Measurements from ENCODE around the gene PARD3B. TPM values are rescaled to one million over a fixed set of nuclear protein-coding genes. Genes with fewer than 3 reads are reported as not detected.

The PARD3B gene
- total RNA-seq, 1 experiment from 2014 or later: 2.0 TPM

DNA sequence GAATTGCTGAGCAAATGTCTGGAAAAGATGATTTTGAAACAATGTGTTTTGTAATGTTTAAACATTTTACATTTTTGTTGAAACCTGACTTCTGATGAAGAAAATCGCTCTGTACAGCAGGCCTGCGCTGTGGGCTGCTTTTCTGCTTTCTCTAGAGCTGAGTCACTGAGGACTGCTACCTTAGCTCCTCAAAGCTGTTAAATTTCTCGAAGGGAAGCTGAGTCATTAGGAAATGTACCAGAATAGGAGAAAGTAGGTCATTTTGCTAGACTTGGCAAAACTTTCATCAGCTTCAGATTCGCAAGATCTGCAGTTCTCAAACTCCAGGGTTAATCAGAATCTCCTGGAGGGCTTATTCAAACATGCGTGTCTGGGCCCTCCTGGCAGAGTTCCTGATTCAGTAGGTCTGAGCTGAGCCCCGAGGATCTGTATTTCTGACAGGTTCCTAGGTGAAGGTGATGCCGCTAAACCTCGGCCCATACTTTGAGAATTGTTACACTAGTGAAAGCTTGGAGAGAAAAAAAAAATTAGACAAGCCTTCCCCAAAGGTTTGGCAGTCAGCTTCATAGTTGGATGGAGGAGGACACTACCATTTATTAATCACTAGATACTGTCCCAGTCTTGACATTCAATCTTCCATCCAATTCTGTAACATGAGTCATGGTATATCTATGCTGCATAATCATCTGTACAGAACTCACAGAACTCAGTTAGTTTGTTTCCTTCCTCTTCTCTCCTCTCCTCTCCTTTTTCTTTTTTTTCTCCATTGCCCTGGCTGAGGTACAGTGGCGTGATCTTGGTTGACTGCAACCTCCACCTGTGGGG lies 297.6 kb downstream of the PARD3B start:
- POLR2A ChIA-PET: no interaction called here
- H3K4me2 ChIP-seq (ENCODE audit: low read length): no peak overlapping the region

More for the DNA sequence above, 297.6 kb downstream of the PARD3B start:
- Histone ChIP-seq H3K79me2 (ENCODE audit: insufficient read depth, low read length) (no peaks in the 10 kb centered on the region), H3K27me3 (ENCODE audit: insufficient read depth, low read length) (no peaks in the 10 kb centered on the region), H3K36me3 (ENCODE audit: control insufficient read depth in 1 of 2, insufficient read depth in 2 of 2, low read length in 2 of 2) (no peaks in the 10 kb centered on the region), H2AFZ (ENCODE audit: low read depth, low read length, poor library complexity, severe bottlenecking) (no peak overlapping the region), H3K9me2 (ENCODE audit: insufficient read depth) (no peaks in the 10 kb centered on the region), H3K9ac (ENCODE audit: low read length) (no peak overlapping the region), H3K4me3 (replicated peaks in 1 of 2; ENCODE audit: low read depth in 1 of 2, low read length in 2 of 2) (no peak overlapping the region), H3K4me1 (ENCODE audit: control insufficient read depth in 1 of 2, insufficient read depth in 2 of 2, low read length in 2 of 2) (no peaks in the 10 kb centered on the region), H3K27ac (ENCODE audit: low read depth, low read length) (no peak overlapping the region), H3K9me3 (ENCODE audit: control insufficient read depth in 1 of 2, insufficient read depth in 1 of 2, low read depth in 1 of 2, low read length in 2 of 2) (no peaks in the 10 kb centered on the region), H4K20me1 (ENCODE audit: insufficient read depth) (no peaks in the 10 kb centered on the region)
- DNase-seq (ENCODE audit: low read depth, low spot score) (no peak), ATAC-seq (no peak)
- ChIA-PET RAD21 (ENCODE audit: low non-redundant PET in 1 of 2, low total read pairs in 2 of 2, uncharacterized antibody in 2 of 2, unreplicated experiment in 2 of 2) (no interaction called here), CTCF (no interaction called here)
- TF ChIP-seq CBX3 (IDR thresholded peaks at IDR 0.05; ENCODE audit: low read depth): no peak
- TF ChIP-seq SIN3A (IDR thresholded peaks at IDR 0.05; ENCODE audit: low read depth): no peak
- no peak for TF ChIP-seq CEBPB (IDR thresholded peaks at IDR 0.05; ENCODE audit: low read depth)
- no peak for TF ChIP-seq POLR2AphosphoS5 (IDR thresholded peaks at IDR 0.05; ENCODE audit: low read depth, low read length)
- no peak for TF ChIP-seq ZNF274 (IDR thresholded peaks at IDR 0.05; ENCODE audit: low read depth, low read length)
- TF ChIP-seq, protein P1, sequence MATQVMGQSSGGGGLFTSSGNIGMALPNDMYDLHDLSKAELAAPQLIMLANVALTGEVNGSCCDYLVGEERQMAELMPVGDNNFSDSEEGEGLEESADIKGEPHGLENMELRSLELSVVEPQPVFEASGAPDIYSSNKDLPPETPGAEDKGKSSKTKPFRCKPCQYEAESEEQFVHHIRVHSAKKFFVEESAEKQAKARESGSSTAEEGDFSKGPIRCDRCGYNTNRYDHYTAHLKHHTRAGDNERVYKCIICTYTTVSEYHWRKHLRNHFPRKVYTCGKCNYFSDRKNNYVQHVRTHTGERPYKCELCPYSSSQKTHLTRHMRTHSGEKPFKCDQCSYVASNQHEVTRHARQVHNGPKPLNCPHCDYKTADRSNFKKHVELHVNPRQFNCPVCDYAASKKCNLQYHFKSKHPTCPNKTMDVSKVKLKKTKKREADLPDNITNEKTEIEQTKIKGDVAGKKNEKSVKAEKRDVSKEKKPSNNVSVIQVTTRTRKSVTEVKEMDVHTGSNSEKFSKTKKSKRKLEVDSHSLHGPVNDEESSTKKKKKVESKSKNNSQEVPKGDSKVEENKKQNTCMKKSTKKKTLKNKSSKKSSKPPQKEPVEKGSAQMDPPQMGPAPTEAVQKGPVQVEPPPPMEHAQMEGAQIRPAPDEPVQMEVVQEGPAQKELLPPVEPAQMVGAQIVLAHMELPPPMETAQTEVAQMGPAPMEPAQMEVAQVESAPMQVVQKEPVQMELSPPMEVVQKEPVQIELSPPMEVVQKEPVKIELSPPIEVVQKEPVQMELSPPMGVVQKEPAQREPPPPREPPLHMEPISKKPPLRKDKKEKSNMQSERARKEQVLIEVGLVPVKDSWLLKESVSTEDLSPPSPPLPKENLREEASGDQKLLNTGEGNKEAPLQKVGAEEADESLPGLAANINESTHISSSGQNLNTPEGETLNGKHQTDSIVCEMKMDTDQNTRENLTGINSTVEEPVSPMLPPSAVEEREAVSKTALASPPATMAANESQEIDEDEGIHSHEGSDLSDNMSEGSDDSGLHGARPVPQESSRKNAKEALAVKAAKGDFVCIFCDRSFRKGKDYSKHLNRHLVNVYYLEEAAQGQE (IDR thresholded peaks at IDR 0.05; ENCODE audit: low read depth): no peak
- TF ChIP-seq FOSL1 (IDR thresholded peaks at IDR 0.05; ENCODE audit: low read depth): no peak
- TF ChIP-seq EZH2 (IDR thresholded peaks at IDR 0.05): no peak
- TF ChIP-seq, protein P2, sequence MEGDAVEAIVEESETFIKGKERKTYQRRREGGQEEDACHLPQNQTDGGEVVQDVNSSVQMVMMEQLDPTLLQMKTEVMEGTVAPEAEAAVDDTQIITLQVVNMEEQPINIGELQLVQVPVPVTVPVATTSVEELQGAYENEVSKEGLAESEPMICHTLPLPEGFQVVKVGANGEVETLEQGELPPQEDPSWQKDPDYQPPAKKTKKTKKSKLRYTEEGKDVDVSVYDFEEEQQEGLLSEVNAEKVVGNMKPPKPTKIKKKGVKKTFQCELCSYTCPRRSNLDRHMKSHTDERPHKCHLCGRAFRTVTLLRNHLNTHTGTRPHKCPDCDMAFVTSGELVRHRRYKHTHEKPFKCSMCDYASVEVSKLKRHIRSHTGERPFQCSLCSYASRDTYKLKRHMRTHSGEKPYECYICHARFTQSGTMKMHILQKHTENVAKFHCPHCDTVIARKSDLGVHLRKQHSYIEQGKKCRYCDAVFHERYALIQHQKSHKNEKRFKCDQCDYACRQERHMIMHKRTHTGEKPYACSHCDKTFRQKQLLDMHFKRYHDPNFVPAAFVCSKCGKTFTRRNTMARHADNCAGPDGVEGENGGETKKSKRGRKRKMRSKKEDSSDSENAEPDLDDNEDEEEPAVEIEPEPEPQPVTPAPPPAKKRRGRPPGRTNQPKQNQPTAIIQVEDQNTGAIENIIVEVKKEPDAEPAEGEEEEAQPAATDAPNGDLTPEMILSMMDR (IDR thresholded peaks at IDR 0.05 in 2 of 3, conservative IDR thresholded peaks at IDR 0.05 in 1 of 3; ENCODE audit: borderline replicate concordance in 1 of 3, insufficient read depth in 1 of 3, low read depth in 2 of 3, low read length in 2 of 3): no peak
- TF ChIP-seq TCF7L2 (IDR thresholded peaks at IDR 0.05; ENCODE audit: borderline replicate concordance, extremely low read depth, insufficient read depth, insufficient read length): no peak
- TF ChIP-seq SP1 (IDR thresholded peaks at IDR 0.05; ENCODE audit: low read depth): no peak
- no peak for TF ChIP-seq JUND (IDR thresholded peaks at IDR 0.05)
- no peak for TF ChIP-seq EGR1 (IDR thresholded peaks at IDR 0.05; ENCODE audit: low read depth)
- no peak for TF ChIP-seq YY1 (IDR thresholded peaks at IDR 0.05; ENCODE audit: extremely low read depth, insufficient replicate concordance, low read depth, low read length)
- no peak for TF ChIP-seq EZH2phosphoT487 (IDR thresholded peaks at IDR 0.05; ENCODE audit: borderline replicate concordance)
- TF ChIP-seq POLR2A (IDR thresholded peaks at IDR 0.05; ENCODE audit: borderline replicate concordance, extremely low read depth, insufficient read depth, insufficient read length): no peak
- no peak for TF ChIP-seq SRF (IDR thresholded peaks at IDR 0.05; ENCODE audit: low read depth)
- TF ChIP-seq, protein P3, sequence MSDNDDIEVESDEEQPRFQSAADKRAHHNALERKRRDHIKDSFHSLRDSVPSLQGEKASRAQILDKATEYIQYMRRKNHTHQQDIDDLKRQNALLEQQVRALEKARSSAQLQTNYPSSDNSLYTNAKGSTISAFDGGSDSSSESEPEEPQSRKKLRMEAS (IDR thresholded peaks at IDR 0.05): no peak
- no TSS peak for BruUV-seq (replicated peaks)
- intact Hi-C loops (cut with micrococcal nuclease): no loop called here
